Endodermal cell (in vitro differentiated cells): ENCODE results near the gene RLN3. TPM values are rescaled to one million over a fixed set of nuclear protein-coding genes. Genes with fewer than 3 reads are reported as not detected.
"Not testable (repeated sequence)": the region's sequence is repeated elsewhere in the genome, so short reads cannot be mapped to it uniquely, and the experiment has no call there.

Experiments used
- DNase-seq: peaks from one replicate; pipeline ENCODE4 v3.0.0-alpha.2; 2017
- H3K27ac ChIP-seq: 2 replicates; pipeline ENCODE4 v1.5.1; 2013; ENCODE audit warnings: mild to moderate bottlenecking, low read depth, low read length, moderate library complexity
- H3K27me3 ChIP-seq: 2 replicates; pipeline ENCODE4 v1.6.1; 2013; ENCODE audit warnings: mild to moderate bottlenecking, low read length, moderate library complexity; ENCODE audit not compliant: insufficient read depth, control insufficient read depth, poor library complexity, severe bottlenecking
- H3K36me3 ChIP-seq: 2 replicates; pipeline ENCODE4 v1.7.0; 2013; ENCODE audit warnings: mild to moderate bottlenecking, low read length, moderate library complexity; ENCODE audit not compliant: control insufficient read depth, insufficient read depth
- H3K4me1 ChIP-seq: one replicate; pipeline ENCODE4 v1.7.0; 2013; ENCODE audit warnings: low read length; ENCODE audit not compliant: control insufficient read depth, insufficient read depth
- H3K4me3 ChIP-seq: 2 replicates; pipeline ENCODE4 v1.5.1; 2013; ENCODE audit warnings: mild to moderate bottlenecking, low read length, moderate library complexity
- H3K9ac ChIP-seq: 2 replicates; pipeline ENCODE4 v1.6.1; 2013; ENCODE audit warnings: mild to moderate bottlenecking, low read length, moderate library complexity; ENCODE audit not compliant: poor library complexity, severe bottlenecking; ENCODE audit errors: extremely low read depth
- H3K9me3 ChIP-seq: 2 replicates; pipeline ENCODE4 v1.6.1; 2013; ENCODE audit warnings: mild to moderate bottlenecking, low read length, moderate library complexity; ENCODE audit not compliant: control insufficient read depth
- H3K27ac Mint-ChIP-seq: 2 replicates; pipeline ENCODE4 v1.8.0; 2020; ENCODE audit warnings: mixed read lengths
- H3K27me3 Mint-ChIP-seq: 2 replicates; pipeline ENCODE4 v1.8.0; 2021; ENCODE audit warnings: mild to moderate bottlenecking, mixed read lengths; ENCODE audit not compliant: insufficient read depth
- H3K36me3 Mint-ChIP-seq: 2 replicates; pipeline ENCODE4 v1.8.0; 2020; ENCODE audit warnings: low read depth, mixed read lengths
- H3K4me1 Mint-ChIP-seq: 2 replicates; pipeline ENCODE4 v1.8.0; 2020; ENCODE audit warnings: mixed read lengths
- H3K4me3 Mint-ChIP-seq: 2 replicates; pipeline ENCODE4 v1.8.0; 2020; ENCODE audit warnings: mild to moderate bottlenecking, moderate library complexity, mixed read lengths
- H3K9me3 Mint-ChIP-seq: 2 replicates; pipeline ENCODE4 v1.8.0; 2020; ENCODE audit warnings: mild to moderate bottlenecking, mixed read lengths
- CTCF ChIP-seq: fragments of 200-600 bp; sonication (generic); conservative IDR thresholded peaks from 2 replicates; pipeline ENCODE4 v1.5.0; 2021; ENCODE audit warnings: antibody characterized with exemption, mild to moderate bottlenecking
- WGBS, 2 experiments: methylation state at CpG; one replicate each; pipeline versions ENCODE4 v1.1.5 to v1.1.7; 2013; ENCODE audit warnings: missing lambda C conversion rate in 2 of 2, mixed read lengths in 1 of 2; ENCODE audit not compliant: insufficient coverage in 1 of 2, insufficient read length in 1 of 2; 5-methylcytosine and 5-hydroxymethylcytosine counted together
- total RNA-seq, 2 donors: library from RNA; stranded (reverse); fragmentation: NEBNext Ultra II Directional in 1 of 2; extraction: Animal tissue kit (Norgen Biotek cat#: 25700) in 1 of 2; gene quantifications; 2 replicates in 1 of 2; 3 replicates in 1 of 2; pipeline ENCODE4 v1.2.1, GENCODE V29; 2021

Gene RLN3
- total RNA-seq, 2 donors from 2014 or later = not detected

GRCh38 chr19:14015524-14016035 lies 12.4 kb upstream of the RLN3 start:
- H3K9me3 ChIP-seq = no peaks in the 10 kb centered on the region
- Mint-ChIP-seq H3K4me1 (no peaks in the 10 kb centered on the region), H3K27me3 (no peaks in the 10 kb centered on the region), H3K4me3 (no peak overlapping the region), H3K9me3 (no peaks in the 10 kb centered on the region), H3K36me3 (no peaks in the 10 kb centered on the region), H3K27ac (no peak overlapping the region)
- H3K4me3 ChIP-seq = no peak overlapping the region
- H3K9ac ChIP-seq = no peak overlapping the region
- H3K4me1 ChIP-seq = no peaks in the 10 kb centered on the region
- TF ChIP-seq CTCF = no peak
- H3K27ac ChIP-seq = no peak overlapping the region
- no peaks in the 10 kb centered on the region for H3K36me3 ChIP-seq
- 93 to 95% methylated on average over 8 of the region's 8 CpGs for WGBS, 2 experiments
- DNase-seq = no peak
- no peaks in the 10 kb centered on the region for H3K27me3 ChIP-seq

GRCh38 chr19:14019100-14019499 lies 8.8 kb upstream of the RLN3 start:
- DNase-seq = no peak
- H3K4me1 Mint-ChIP-seq = peaks cover 3% of the 10 kb centered on the region
- H3K36me3 Mint-ChIP-seq = no peaks in the 10 kb centered on the region
- no peaks in the 10 kb centered on the region for H3K27me3 Mint-ChIP-seq
- TF ChIP-seq CTCF = no peak
- H3K27me3 ChIP-seq = no peaks in the 10 kb centered on the region
- H3K27ac Mint-ChIP-seq = no peak overlapping the region
- WGBS, 2 experiments = 88 to 94% methylated on average over 4 to 6 of the region's 6 CpGs
- no peak overlapping the region for H3K4me3 Mint-ChIP-seq
- no peak overlapping the region for H3K4me3 ChIP-seq
- H3K27ac ChIP-seq = no peak overlapping the region
- no peaks in the 10 kb centered on the region for H3K9me3 ChIP-seq
- H3K4me1 ChIP-seq = no peaks in the 10 kb centered on the region
- H3K9ac ChIP-seq = no peak overlapping the region
- no peaks in the 10 kb centered on the region for H3K36me3 ChIP-seq
- H3K9me3 Mint-ChIP-seq = no peaks in the 10 kb centered on the region

GRCh38 chr19:14019739-14020138 lies 8.2 kb upstream of the RLN3 start:
- not testable (repeated sequence) for H3K27ac Mint-ChIP-seq, H3K4me3 ChIP-seq, H3K9ac ChIP-seq, H3K4me1 ChIP-seq, DNase-seq, H3K4me1 Mint-ChIP-seq, H3K36me3 Mint-ChIP-seq, H3K27me3 ChIP-seq, H3K4me3 Mint-ChIP-seq, H3K9me3 Mint-ChIP-seq, H3K27ac ChIP-seq, H3K27me3 Mint-ChIP-seq, H3K9me3 ChIP-seq, H3K36me3 ChIP-seq
- WGBS, 2 experiments = 97 to 100% methylated on average over 3 of the region's 3 CpGs

GRCh38 chr19:14021474-14021873 lies 6.5 kb upstream of the RLN3 start:
- peak; percentile 62 for DNase-seq
- Mint-ChIP-seq H3K4me1 (peaks cover 3% of the 10 kb centered on the region), H3K27ac (no peak overlapping the region), H3K4me3 (no peak overlapping the region), H3K9me3 (no peaks in the 10 kb centered on the region), H3K27me3 (no peaks in the 10 kb centered on the region), H3K36me3 (no peaks in the 10 kb centered on the region)
- Histone ChIP-seq H3K4me1 (no peaks in the 10 kb centered on the region), H3K4me3 (no peak overlapping the region), H3K36me3 (no peaks in the 10 kb centered on the region), H3K9ac (no peak overlapping the region), H3K27ac (no peak overlapping the region), H3K9me3 (no peaks in the 10 kb centered on the region), H3K27me3 (no peaks in the 10 kb centered on the region)
- TF ChIP-seq CTCF = no peak
- 92 to 93% methylated on average over 5 of the region's 5 CpGs for WGBS, 2 experiments
